GM18520 (cell line): Measurements from ENCODE around the gene SPP2.

Experiments
- ATAC-seq: cut with Tn5 transposase; IDR thresholded peaks from one replicate; pipeline ENCODE4 v1.9.1; 2021; ENCODE audit not compliant: unreplicated experiment

Gene SPP2

DNA sequence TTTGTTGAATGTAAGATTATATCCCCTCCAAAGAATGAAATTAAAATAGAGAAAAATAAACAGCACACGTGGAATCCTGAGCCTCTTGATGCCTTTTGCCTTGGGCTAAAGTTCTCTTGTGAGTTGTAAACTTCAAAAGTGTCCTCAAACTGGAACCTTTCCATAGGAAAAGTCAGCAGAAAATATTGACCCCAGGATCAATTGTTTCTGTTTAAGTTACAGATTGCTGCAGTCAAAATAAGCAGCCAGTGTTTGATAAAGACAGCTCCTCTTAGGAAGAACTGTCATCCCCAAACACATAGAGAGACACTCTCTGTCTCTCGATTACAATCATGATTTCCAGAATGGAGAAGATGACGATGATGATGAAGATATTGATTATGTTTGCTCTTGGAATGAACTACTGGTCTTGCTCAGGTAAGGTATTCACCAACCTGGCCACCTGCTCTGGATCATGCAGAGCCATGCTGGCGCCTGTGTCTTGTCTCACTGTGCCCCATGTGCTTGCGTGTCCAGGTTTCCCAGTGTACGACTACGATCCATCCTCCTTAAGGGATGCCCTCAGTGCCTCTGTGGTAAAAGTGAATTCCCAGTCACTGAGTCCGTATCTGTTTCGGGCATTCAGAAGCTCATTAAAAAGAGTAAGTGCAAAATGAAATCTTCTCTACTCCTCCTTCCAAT is at the start of gene SPP2:
Gene SPP2 (plus strand): TSS at position 248 of the 681 bp plus-strand sequence. CDS start 85 bp downstream, at position 333.
- no peak for ATAC-seq

DNA sequence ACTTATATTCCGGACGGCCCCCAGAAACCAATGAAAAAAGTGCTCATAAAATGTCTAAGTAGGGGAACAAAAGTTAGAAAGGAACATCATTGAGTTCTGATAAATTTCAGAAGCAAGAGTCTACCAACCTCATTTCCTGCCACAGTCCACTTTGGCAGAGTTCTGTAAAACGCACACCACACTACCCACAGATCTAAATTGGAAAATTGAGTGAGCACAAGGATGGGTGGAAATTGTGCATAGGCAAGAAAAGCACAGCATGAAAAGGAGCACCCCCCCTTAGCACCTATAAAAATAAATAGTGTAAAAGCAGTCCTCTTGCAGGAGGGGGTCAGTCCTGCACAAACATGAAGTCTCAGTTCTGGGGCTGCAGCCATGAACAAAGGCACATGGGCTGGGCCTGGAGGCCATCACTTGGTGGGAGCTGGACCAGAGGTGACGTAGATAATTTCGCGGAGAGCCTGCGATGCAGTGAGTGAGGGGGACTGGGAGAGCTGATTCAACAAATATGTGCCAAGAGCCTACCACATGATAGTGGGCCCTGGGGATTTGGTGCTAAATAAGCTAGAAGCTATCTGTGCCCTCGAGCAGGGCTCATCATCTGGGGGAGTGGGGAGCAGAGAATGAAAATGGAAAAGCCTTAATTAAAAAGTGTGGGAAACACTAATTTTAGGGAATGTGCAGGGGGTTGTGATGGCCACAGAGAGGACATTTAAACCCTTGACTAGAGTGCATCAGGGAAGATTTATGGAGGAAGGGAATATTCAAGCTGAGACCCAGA is 48.9 kb upstream of the SPP2 start:
- ATAC-seq: no peak

DNA sequence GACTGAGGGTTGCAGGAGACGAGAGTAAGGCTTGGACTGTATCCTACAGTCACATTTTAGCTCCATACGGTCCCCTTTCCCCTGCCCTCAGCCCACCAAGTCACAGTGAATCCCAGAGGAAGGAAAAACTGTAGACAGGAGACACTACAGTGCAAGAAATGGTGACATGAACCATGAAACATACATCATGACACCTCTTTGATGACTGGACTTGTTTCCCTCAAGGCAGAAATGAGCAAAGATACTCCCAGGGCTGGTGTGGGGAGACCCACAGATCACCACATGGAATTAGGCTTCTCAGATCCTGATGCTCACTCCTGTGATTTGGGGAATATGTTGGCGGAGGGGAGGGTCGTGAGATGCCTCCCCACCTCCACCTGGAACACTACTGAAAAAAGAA is 48.2 kb upstream of the SPP2 start:
- no peak for ATAC-seq

- ATAC-seq: no peak
Measured at GRCh38 chr2:234003972-234004617, 46.4 kb upstream of the SPP2 start.

DNA sequence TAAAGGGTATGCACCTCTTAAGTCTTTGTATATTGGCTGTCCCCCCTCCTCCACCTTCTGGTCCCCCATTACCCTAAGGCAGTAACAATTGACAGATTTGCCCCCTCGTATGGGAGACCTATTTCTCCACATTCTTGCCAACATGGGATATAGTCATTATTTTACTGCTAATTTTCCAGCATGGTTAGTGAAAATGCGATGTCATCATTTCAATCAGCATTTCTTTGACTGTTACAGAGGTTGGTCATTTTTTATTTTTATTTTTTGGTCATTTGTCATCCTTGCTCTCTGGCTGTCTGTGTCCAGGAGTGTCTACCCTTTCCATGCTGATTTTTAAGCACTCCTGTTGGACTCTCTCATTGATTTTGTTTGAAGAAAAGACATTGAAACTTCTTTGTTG is 45.4 kb upstream of the SPP2 start:
- no peak for ATAC-seq

GRCh38 chr2:234006501-234006900 is 44.0 kb upstream of the SPP2 start:
- no peak for ATAC-seq

- ATAC-seq: no peak
Measured at GRCh38 chr2:234014427-234014826, 36.1 kb upstream of the SPP2 start.

- no peak for ATAC-seq
Measured at GRCh38 chr2:234015861-234016260, 34.6 kb upstream of the SPP2 start.

GRCh38 chr2:234019896-234020295 is 30.6 kb upstream of the SPP2 start:
- ATAC-seq: no peak

DNA sequence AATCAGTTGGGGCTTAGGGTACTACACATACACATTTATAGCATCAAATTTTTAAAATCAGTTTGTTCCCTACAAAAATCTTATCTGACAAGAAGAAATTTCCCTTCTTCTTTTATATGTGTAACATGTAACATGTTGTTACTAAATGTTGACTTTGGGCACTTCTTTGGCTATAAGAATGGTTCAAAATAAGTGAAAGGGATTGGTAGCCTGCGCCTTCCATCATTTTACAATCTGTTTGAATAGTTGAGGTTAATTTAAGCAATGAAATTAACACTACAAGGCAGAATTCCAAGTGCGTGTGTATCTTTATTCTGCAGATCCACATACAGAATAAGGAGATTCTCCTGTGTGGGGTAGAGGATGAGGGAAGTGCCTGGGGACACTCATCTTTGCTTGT is 30.2 kb upstream of the SPP2 start:
- no peak for ATAC-seq

- ATAC-seq: no peak
Measured at GRCh38 chr2:234022424-234022823, 28.1 kb upstream of the SPP2 start.

DNA sequence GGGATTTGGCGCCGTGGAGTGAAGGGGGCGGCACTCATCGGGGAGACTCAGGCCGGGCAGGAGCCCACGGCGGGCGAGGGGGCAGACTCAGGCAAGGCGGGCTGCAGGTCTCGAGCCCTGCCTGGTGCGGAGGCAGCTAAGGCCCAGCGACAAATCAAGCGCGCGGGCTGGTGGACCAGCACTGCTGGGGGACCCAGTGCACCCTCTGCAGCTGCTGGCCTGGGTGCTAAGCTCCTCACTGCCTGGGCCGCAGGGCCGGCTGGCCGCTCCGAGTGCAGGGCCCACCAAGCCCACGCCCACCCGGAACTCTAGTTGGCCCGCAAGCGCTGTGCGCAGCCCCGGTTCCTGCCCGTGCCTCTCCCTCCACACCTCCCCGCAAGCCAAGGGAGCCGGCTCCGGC is 26.2 kb upstream of the SPP2 start:
- ATAC-seq: no peak

DNA sequence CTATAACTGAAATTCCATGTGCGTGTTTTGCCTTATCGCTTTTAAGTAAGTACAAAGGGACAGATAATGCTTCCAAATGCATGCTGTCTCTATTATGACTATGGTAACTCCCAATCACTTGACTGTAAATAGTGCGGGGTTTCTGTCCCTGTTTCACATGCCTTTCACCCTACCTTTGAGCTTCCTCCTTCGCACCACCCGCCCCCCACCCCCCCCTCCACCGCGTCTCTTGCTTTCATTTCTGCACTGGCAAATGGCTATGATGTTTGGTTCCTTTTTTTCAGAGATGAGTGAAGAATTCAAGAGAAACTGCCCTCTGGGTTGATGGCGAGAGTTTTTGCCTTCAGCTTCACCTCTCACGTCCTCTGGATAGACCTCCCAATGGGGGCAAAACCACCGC is 25.0 kb upstream of the SPP2 start:
- no peak for ATAC-seq

GRCh38 chr2:234025891-234026401 is 24.6 kb upstream of the SPP2 start:
- no peak for ATAC-seq

DNA sequence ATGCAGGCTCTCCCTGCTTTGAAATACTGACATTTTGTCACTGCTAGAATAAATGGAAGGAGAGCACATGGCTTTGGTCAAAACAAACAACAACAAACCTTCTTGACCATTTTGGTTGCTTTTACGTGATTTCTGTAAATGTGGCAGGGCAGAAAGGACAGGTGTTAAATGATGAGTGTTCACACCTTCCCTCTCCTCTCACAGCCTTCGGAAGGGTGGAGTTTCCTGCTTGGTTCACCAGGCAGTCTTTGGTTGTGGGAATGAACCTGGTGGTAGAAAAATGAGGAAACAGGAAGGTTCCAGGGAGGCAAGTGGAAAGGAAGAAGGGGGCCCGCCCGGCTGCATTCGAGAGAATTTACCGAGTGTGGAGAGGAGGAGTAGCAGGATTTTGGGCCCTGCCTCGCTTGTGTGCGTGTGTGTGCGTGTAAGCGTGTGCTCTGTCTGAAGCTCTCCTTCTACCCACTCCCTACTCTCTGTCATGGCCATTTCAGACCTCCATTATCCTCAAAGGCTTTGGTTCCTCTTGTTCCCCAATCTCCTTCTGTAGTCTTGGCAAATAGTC is 23.7 kb upstream of the SPP2 start:
- no peak for ATAC-seq

- no peak for ATAC-seq
Measured at GRCh38 chr2:234027641-234028040, 22.9 kb upstream of the SPP2 start.

GRCh38 chr2:234029150-234029733 is 21.3 kb upstream of the SPP2 start:
- no peak for ATAC-seq

DNA sequence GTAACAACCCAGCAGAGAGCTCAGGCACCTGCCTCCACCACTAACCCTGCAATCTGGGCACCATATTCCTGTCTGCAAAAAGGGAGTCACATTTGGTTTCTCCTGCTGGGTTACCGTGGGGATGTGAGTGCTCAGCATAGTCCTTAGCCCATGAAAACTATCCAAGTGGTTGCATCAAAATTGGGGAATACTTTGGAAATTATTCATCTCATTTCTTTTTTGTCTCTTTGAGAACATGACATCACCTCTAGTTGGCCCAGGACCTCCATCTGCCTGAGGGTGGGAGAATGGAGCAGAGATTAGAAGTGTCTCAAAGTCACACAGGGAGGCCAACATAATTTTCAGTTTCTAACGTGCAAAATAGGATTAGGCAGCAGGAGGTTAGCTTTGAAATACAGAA is 19.3 kb upstream of the SPP2 start:
- no peak for ATAC-seq

- ATAC-seq: no peak
Measured at GRCh38 chr2:234032279-234032856, 18.1 kb upstream of the SPP2 start.

DNA sequence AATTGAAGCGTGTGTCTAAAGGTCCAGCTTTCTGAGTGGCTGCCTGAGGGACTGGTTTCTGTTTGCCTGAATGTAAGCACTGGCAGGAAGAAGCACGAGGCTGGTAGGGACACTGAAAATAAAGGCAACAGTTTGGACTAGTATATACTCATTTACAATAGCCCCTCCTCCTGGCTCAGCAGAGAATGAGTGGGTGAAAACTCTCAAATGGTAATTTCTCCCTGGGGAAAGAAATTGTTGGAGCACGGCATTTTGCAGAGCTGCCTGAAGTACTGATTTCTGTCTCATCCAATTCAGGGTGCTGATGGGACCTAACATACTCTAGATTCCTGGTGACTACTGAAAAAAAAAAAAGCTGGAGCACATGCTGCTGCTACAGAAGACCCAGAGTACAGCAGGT is 17.3 kb upstream of the SPP2 start:
- no peak for ATAC-seq

- ATAC-seq: no peak
Measured at GRCh38 chr2:234033885-234034284, 16.6 kb upstream of the SPP2 start.
